HG02588 (cell line): Measurements from ENCODE around the gene MYO18B.

ENCODE experiments used
- ATAC-seq: cut with Tn5 transposase; IDR thresholded peaks from one replicate; pipeline ENCODE4 v1.9.1; 2021; ENCODE audit warnings: mild to moderate bottlenecking, moderate library complexity; ENCODE audit not compliant: unreplicated experiment

MYO18B gene

GRCh38 chr22:25817092-25817943 is 75.3 kb downstream of the MYO18B start:
- ATAC-seq, result no peak

DNA sequence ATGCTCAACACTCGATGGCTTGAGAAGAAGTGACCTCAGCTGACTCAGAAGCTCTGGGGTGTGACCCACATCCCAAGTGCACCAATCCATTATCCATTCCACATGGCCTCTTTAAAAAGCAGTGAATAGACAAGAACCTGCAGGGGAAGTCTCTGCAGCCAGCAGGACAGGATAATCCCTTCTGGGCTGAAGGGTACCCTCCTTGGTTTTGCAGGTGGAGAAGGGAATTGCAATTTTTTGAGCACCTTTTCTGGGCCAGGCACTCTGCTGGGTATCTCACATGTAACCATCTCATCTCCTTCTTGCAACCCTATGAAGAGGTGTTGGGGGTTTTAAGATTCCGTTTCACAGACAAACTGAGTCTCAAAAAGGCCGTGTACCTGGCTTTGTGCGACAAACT is 76.6 kb downstream of the MYO18B start:
- ATAC-seq, result no peak

GRCh38 chr22:25822344-25822743 is 80.4 kb downstream of the MYO18B start:
- no peak for ATAC-seq

GRCh38 chr22:25823276-25823675 is 81.3 kb downstream of the MYO18B start:
- no peak for ATAC-seq

- ATAC-seq, result no peak
Observed at GRCh38 chr22:25824828-25825423, 82.9 kb downstream of the MYO18B start.

DNA sequence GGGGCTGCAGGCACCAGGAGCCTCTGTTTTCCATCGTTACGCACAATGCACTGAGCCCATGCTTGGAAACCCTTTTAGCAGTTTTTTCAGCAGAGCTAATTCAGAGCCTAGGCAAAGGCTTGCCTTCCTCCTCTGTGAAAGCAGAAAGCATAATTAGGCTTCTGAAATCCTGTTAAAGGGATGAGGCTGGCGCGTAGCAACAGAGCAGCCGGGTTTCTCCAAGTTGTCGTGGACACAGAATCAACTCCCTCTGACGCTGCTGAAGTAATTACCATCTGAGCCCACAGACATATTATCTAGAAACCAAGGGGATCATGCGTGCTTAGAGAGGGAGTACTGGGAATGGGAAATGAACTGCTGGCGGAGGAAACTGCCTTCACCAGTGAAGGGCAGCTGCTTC is 85.4 kb downstream of the MYO18B start:
- ATAC-seq, result no peak

- ATAC-seq, result no peak
Observed at GRCh38 chr22:25828422-25828821, 86.4 kb downstream of the MYO18B start.

- no peak for ATAC-seq
Observed at GRCh38 chr22:25829237-25829636, 87.2 kb downstream of the MYO18B start.

DNA sequence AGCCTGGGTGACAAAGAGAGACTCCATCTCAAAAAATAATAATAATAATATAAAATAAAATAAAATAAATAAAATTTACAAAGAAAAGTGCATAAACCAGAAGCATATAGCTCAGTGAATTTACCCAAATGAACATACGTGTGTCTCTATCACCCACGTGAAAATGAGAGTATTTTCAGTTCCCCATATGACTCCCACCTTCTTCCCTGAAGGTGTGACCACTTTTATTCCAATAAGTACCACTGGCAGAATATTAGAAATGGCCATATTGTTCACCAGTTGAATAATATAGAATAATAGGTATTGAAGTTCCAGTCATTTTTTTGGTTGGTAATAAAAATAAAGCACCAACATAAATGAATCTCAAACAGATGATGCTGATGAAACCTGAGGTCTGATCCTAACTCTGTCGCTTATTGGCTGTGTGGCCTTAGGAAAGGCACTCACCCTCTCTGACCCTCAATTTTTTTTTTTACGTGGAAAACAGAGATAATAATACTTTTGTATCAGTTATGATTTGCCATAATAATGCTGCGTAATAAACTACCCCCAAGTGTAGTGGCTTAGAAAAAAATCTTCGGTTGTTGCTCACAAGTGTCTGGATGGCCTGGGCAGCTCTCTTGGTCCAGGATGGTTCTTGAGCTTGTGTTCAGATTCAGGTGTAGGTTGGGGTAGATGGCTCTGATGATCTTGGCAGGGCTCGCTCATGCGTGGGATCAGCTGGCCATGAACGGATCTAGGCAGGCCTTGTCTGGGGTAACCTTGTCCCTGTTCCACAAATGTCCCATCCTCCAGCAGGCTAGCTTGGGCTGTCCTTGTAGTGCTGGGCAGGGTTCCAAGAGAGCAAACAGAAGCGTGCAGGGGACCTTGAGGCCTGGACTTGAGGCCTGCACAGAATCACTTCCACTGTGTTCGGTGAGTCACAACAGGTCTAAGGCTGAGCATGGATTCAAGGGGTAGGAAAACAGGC is 88.1 kb downstream of the MYO18B start:
- no peak for ATAC-seq

DNA sequence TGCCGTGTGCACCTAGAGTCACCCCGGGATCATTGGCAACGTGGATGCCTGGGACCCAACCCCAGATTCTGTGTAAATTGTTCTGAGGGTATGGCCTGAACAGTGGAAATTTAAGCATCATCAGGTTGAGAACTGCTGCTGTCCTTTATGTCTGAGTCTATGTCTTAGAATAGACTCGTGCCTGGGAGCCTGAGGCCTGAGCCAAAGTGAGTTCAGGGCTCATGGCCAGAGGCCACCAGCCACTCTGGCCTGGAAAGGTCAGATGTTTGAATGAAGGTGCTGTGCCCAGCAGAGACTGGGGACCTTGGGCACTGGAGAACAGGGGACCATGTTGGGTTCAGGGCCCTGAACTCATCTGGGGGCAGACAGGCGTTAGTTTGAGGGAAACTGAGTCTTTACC is 91.1 kb downstream of the MYO18B start:
- ATAC-seq, result no peak

- no peak for ATAC-seq
Observed at GRCh38 chr22:25833676-25834075, 91.7 kb downstream of the MYO18B start.

DNA sequence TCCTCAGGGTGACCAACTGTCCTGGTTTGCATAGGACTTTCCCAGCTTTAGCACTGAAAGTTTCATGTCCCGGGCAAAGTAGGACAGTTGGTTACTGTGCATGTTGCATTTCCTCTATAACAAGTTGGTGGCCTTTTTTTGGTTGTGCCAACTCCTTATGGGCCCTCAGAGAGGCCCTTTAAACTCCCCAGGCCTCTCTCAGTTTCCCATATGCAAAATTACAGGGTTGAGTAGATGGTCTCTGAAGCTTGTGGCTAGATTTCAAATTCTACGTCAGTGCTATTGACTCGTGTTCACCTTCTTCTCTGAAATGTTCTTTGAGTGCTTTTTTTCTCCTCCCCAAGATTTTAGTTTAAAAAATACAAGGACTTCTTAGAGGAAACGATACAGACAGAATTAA is 92.5 kb downstream of the MYO18B start:
- no peak for ATAC-seq

GRCh38 chr22:25835348-25835747 is 93.4 kb downstream of the MYO18B start:
- ATAC-seq, result no peak

GRCh38 chr22:25837288-25837900 is 95.4 kb downstream of the MYO18B start:
- ATAC-seq, result no peak

GRCh38 chr22:25838960-25839741 is 97.2 kb downstream of the MYO18B start:
- ATAC-seq, result no peak

- no peak for ATAC-seq
Observed at GRCh38 chr22:25839755-25840154, 97.8 kb downstream of the MYO18B start.

- no peak for ATAC-seq
Observed at GRCh38 chr22:25840167-25840566, 98.2 kb downstream of the MYO18B start.

DNA sequence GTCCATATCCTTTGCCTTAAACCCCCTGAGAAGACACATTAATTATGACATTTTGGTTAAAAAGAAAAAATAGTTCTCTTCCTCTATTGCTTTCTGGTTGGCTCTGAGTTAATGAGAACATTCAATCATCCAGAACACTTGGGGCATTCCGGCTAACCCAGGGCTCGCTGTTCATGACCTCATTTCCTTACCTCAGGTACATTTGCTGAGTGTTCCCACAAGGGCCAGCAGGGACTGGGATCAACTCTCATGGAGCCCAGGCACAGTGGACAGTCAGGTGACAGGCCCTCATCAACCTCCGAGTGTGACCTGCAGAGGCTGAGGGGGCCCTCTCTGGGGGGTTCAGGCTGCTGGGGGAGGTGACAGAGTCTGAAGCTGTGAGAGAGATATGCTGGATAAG is 98.9 kb downstream of the MYO18B start:
- no peak for ATAC-seq

DNA sequence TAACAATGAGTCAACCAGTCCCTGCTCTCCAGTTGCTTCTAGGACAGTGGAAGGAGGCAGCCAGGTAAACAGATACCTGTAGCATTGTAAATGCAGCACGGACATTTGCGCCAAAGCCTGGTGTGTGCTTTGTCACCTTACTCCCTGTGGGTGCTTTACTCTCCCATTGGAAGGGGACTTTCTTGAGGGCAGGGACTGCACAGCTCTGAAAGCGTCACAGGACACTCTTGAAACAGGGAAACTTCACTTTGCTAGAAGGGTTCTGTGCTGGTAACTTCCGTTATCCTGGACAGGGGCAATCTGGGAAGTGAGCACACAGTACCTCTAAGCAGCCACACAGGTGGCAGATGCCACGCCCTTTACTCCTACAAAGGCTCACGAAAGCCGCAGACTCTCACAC is 99.8 kb downstream of the MYO18B start:
- no peak for ATAC-seq
